D341Med (cell line): Measurements from ENCODE around the gene F2R.
A peak's percentile ranks its signal among the peaks of the same experiment; 100 is the strongest.

Source experiments
- DNase-seq: peaks from one replicate; pipeline ENCODE4 v3.0.0; 2012; ENCODE audit warnings: low spot score

Gene F2R

DNA sequence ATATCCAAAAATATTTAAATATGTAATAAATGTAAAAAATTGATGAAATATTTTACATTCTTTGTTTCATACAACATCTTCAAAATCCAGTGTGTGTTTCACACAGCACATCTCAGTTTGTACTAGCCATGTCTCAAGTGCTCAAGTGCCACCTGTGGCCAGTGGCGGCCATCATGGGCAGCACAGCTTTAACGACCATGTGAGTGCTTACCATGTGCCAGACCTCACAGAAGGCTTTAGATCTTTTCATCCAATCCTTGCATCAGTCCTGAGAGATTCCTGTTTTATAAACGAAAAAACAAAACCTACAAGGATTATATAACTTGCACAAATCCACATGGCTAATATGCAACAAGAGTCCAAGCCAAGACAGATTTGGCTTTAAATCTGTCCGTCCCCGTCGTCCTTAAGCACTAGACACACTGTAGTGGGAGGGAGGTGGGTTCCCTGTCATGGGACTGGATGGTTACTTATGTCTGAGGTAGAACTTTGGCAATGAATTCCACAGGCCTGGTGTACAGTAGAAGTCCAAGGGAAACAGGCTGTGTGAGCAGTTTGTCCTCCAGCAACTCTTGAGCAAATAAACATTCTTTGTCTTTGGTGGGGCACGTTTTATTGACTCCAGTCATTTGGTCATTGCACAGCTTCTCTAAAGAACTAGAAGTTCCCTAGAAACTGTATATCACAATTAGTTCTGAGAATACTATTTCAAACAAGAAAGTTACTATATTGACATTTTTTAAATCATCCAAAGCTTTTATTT lies 25.0 kb upstream of the F2R start:
- DNase-seq = no peak

DNA sequence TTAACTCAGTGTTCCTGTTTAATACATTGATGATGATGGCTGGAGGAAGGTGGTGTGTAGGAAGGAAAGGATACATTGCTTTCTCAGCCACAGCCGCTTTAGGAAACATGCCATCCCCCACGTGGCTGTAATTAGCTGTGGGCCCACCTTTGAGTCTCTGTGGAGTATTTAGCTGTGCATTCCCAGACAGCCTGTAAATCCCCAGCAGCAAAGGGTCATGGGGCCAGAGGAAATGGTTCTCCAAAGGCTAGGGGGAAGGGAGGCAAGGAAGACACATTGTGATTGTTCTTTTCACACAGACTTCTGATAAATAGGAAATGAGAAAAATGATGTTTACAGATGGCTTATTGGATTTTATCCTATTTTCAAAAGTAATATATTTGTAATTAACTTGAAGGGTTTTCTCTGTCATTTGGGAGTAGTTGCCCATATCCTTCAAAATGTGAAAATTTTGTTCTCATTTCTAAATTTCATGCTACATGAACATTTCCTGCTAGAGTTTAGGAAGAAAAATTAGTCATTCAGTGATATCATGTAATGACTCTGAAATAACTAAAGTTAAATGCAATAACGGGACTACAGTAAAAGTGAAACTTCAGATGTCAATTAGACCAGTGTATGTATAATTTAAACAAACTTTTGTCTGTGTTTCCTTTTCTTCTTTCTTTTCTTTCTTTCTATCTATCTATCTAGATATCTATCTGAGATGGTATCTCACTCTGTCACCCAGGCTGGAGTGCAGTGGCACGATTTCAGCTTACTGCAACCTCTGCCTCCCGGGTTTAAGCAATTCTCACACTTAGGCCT lies 24.3 kb upstream of the F2R start:
- peak; percentile 21 for DNase-seq

- DNase-seq = no peak
Measured at GRCh38 chr5:76692274-76692540, 23.7 kb upstream of the F2R start.

GRCh38 chr5:76692651-76693050 lies 23.3 kb upstream of the F2R start:
- peak; percentile 31 for DNase-seq

DNA sequence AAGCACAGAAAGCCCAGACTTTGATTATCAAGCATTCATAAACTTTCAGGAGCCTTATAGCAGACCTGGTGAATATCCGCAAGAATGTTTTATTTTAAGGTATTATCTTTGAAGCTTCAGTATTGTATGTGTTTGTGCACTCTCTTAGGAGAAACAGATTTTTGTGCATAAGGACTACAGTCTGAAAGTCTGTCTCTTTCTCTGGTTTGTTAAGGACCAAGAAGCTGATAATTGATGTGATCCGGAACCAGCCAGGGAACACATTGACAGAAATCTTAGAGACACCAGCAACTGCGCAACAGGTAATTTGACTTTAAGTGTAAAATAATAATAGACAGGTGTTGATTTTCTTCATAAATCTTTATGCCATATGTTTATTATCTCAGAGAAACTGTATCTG lies 22.8 kb upstream of the F2R start:
- no peak for DNase-seq

DNA sequence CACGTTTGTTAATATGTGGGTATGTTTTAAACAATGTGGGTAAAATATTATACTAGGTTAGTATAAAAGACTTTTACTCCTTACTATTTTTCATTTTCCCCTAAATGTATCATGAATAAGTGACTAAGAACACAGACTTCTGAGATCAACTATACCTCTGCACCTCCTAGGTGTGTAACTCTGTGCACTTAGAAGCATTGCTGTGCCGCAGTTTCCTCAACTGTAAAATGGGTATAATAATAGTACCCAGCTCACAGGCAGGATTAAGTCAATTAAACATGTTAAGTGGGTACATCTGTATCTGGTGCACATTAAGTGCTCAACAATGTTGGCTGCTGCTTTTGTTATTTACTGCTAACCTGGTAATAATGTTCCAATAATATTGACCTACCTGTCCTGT lies 21.6 kb upstream of the F2R start:
- DNase-seq = no peak

DNA sequence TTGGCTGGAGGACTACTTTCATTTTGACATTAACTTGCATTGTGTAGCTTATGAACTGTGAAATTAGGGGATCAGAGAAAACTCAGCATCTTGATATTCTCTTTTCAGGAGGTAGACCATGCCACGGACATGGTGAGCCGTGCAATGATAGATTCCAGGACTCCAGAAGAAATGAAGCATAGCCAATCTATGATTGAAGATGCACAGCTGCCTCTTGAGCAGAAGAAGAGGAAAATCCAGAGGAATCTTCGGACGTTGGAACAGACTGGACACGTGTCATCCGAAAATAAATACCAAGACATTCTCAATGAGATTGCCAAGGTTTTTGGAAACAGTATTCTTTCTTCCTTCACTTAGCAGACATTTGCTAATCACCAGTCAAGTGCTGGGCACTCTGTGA lies 20.6 kb upstream of the F2R start:
- DNase-seq = no peak

DNA sequence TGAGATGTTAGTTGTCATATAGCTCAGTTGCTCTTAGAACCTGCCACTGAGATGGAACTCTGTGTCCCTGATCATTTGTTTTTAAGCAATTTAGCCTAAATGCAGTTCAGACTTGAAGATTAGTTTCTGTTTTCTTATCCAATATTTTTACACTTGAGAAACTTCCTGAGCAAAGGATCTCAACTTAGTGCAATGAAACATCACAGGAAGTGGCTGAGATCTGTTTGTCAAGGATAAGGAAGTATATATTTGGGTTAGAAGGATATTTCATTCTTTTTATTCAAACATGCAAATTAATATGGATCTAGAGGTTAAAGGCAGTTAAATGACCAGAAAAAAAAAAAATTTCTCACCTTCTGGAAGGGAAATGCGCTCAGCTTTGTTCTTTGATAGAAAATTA lies 19.7 kb upstream of the F2R start:
- no peak for DNase-seq

- DNase-seq = no peak
Measured at GRCh38 chr5:76697670-76698069, 18.3 kb upstream of the F2R start.

DNA sequence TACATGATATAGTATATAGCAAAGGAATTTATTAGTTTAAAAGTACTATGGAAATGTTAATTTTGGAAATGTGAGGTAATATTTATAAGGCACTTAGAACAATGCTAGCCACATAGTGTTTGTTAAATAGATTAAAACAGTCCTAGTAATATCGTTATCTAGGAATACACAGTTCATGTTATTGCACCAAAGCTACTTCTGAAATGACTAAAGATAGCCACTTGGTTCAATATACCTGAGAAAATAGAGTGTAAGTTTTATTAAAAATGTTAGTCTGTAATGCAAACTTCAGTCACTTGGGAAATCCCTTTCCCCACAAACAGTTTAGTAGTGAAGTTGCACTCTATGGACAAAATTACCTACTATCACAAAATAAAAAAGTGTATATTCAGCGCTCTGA lies 15.4 kb upstream of the F2R start:
- no peak for DNase-seq

GRCh38 chr5:76701298-76701697 lies 14.6 kb upstream of the F2R start:
- DNase-seq = no peak

GRCh38 chr5:76703707-76704106 lies 12.2 kb upstream of the F2R start:
- DNase-seq = no peak

DNA sequence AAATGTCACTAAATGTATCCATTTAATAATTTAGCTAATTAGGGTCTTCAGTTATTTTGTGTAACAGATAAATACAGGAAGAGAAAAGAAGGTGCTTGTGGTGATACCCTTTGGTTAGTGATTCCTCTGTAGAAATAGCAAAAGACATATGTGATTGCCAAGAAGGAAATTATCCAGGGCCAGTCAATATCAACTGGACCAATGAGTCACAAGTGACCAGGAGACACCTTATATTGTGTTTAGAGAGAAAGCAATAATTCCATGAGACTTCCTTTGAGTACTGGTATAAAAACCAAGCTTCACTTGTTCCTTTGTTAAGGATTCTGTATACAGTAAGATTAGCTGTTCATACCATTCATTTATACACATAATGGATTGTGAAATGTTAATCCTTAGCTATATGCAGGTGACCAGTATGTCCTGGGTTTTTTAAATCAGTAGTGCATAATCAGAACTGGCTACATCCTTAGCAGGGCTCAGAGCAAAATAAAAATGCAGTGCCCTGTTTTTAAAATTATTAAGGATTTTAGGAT lies 11.7 kb upstream of the F2R start:
- no peak for DNase-seq

- no peak for DNase-seq
Measured at GRCh38 chr5:76705574-76705973, 10.4 kb upstream of the F2R start.

- no peak for DNase-seq
Measured at GRCh38 chr5:76709762-76710161, 6.2 kb upstream of the F2R start.

GRCh38 chr5:76710991-76711390 lies 4.9 kb upstream of the F2R start:
- DNase-seq = no peak

DNA sequence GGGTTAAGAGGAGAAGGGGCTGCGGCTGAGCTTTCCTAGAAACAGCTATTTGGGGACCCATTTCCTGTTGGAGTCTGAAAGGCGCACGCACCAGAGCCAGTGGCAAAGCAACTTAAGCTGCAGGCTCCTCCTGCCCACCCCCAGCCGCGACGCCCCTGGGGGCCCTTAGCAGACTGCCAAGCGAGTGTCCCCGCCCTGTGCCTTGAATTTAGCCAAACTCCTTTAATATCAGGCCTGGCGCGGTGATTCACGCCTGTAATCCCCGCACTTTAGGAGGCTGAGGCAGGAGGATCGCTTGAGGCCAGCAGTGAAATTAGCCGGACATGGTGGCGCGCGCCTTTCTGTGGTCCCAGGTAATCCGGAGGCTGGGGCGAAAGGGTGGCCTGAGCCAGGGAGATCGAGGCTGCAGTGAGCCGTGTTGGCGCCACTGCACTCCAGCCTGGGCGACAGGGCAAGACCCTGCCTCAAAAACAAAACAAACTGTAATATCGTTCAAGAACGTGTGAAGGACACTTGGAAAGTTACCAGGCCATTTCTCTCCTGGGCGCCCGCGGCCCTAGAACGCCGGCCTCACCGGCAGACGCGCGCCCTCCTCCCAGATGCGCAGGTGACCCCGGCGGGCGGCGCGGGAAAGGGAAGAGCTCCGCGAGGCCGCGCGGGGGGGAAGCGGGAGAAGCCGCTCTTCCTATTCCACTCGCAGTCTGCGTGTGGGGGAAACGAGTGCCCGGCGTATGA lies 1.0 kb upstream of the F2R start:
- no peak for DNase-seq

GRCh38 chr5:76715486-76715735 lies 515 bp upstream of the F2R start:
- DNase-seq = no peak

- DNase-seq = peak; percentile 52
Measured at GRCh38 chr5:76716456-76717157, 681 bp downstream of the F2R start.

- no peak for DNase-seq
Measured at GRCh38 chr5:76717222-76718083, 1.5 kb downstream of the F2R start.

- DNase-seq = no peak
Measured at GRCh38 chr5:76718381-76718832, 2.5 kb downstream of the F2R start.

DNA sequence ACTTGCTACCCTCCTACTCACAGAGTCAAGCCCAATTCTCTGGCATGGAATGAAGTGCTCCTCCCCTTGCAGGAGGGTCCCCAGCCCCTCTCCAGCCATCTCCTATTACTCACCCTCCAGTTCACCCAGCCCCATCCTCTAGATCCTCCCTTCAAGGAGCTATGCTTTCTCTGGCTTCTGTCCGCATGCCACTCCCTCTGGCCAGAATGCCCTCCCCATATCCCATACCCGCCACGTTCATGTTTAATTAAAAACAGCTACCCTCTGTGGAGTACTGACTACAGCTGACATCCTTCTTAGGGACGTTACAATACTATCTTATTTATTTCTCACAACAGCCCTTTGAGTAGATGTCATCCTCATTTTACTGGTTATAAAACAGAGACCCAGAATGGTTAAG lies 3.0 kb downstream of the F2R start:
- no peak for DNase-seq
